Measurements from ENCODE around the gene SENP7. TPM values are rescaled to one million over a fixed set of nuclear protein-coding genes. Genes with fewer than 3 reads are reported as not detected.

The SENP7 gene
- total RNA-seq: 15.4 and 19.7 TPM in 2 replicates

DNA sequence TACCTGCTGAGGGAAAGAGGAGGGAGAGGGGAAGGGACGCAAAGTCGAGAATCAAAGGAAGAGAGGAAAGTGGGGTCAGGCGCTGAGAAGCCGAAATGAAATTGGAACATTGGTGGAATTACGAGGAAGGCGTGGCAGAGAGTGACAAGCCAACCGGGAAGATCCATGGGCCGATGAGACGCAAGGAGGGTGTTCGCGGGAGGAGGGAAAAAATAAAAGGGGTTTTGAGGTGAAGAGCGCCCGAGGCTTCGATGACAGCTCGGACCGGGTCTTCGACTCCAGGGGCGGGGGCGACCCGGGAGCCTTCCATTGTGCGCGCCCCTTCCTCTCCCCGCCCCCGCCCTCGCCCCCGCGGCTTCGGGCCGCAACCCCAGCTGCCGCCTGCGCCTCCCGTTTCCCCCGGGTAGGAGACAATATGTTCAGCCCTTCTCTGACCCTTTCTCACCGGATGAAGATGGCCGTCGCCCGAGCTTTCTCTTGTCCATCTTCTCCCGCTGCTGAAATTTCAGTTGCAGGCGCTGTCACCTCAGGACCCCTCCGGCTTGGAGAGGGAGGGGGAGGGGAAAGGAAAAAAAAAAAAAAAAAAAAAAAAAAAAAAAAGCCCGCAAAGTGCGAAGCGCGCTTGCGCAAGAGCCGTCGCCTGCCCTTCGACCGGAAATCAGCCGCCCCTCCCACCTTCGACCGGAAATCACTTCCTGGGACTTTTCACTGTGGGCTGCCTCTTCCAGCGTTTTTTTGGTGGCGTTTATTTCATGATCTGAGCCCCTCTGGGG is at the start of gene SENP7:
SENP7 (minus strand) TSS at position 567 of the 773 bp plus-strand sequence; CDS start at position 485, 82 bp downstream.

GRCh38 chr3:101561630-101562328 is 48.8 kb upstream of the SENP7 start, which contains the start of gene TRMT10C:
Gene TRMT10C (plus strand): TSS chr3:101561868. CDS start chr3:101564782, 2,914 bp downstream.

GRCh38 chr3:101320475-101320874 is 192.5 kb downstream of the SENP7 start, which contains the start of gene IMPG2:
Gene IMPG2 (minus strand): TSS chr3:101320575. CDS start chr3:101320372, 203 bp downstream.

Small RNA genes lying within 50 kb of the gene (small RNA-seq; reads per million reads assigned to genes)
- gene RF00019: not detected

Other genes with a start within 250 kb of the SENP7 start
- 0.39 and 0.54 TPM in 2 replicates for gene IMPG2, start 192.6 kb downstream of the SENP7 start, total RNA-seq
- gene TRMT10C, start 48.7 kb upstream of the SENP7 start, total RNA-seq: 29.9 and 32.4 TPM in 2 replicates
- 145 and 159 TPM in 2 replicates for gene PCNP, start 61.0 kb upstream of the SENP7 start, total RNA-seq
- gene ZBTB11, start 163.9 kb upstream of the SENP7 start, total RNA-seq: 27.8 and 29.6 TPM in 2 replicates
- 1,881 and 1,932 TPM in 2 replicates for gene RPL24, start 173.5 kb upstream of the SENP7 start, total RNA-seq
- gene CEP97, start 211.4 kb upstream of the SENP7 start, total RNA-seq: 15.9 and 24.2 TPM in 2 replicates